MCF 10A (cell line): Measurements from ENCODE around the gene FOXP2. TPM values are rescaled to one million over a fixed set of nuclear protein-coding genes. Genes with fewer than 3 reads are reported as not detected.

Experiments
- BruUV-seq: library from RNA; stranded (reverse); fragments of 400-500 nt; replicated peaks from 2 replicates; lab custom pipeline; 2021; lab: Mats Ljungman, UMichigan
- CTCF ChIA-PET: fragments of 300-600 bp; sonication (Branson Sonifier 250); formaldehyde crosslinking; extraction: SDS; loops from one replicate; lab custom pipeline; 2021; ENCODE audit warnings: antibody characterized with exemption, inconsistent platforms; lab: Yijun Ruan, JAX
- POLR2A ChIA-PET: fragments of 300-600, 350-650 bp; sonication (Branson Sonifier 250); formaldehyde crosslinking; extraction: SDS; loops from one replicate; lab custom pipeline; 2020; ENCODE audit warnings: antibody characterized with exemption, inconsistent platforms; lab: Yijun Ruan, JAX
- DNase-seq: peaks from one replicate; pipeline ENCODE4 v3.0.0-alpha.2; 2018; ENCODE audit not compliant: unreplicated experiment
- H3K27ac Mint-ChIP-seq: one replicate; pipeline ENCODE4 v1.8.0; 2022; ENCODE audit warnings: mild to moderate bottlenecking, low read depth, mixed read lengths; ENCODE audit not compliant: unreplicated experiment
- H3K27me3 Mint-ChIP-seq: one replicate; pipeline ENCODE4 v1.8.0; 2022; ENCODE audit warnings: mixed read lengths; ENCODE audit not compliant: insufficient read depth, unreplicated experiment
- H3K36me3 Mint-ChIP-seq: one replicate; pipeline ENCODE4 v1.8.0; 2022; ENCODE audit warnings: mild to moderate bottlenecking, moderate library complexity, mixed read lengths; ENCODE audit not compliant: insufficient read depth, unreplicated experiment
- H3K4me1 Mint-ChIP-seq: one replicate; pipeline ENCODE4 v1.8.0; 2022; ENCODE audit warnings: mixed read lengths; ENCODE audit not compliant: insufficient read depth, unreplicated experiment
- H3K4me3 Mint-ChIP-seq: one replicate; pipeline ENCODE4 v1.8.0; 2022; ENCODE audit warnings: mild to moderate bottlenecking, moderate library complexity, mixed read lengths; ENCODE audit not compliant: unreplicated experiment
- H3K9me3 Mint-ChIP-seq: one replicate; pipeline ENCODE4 v1.8.0; 2022; ENCODE audit warnings: mixed read lengths; ENCODE audit not compliant: unreplicated experiment
- intact Hi-C: fragments of 100-400 bp; cut with micrococcal nuclease; formaldehyde crosslinking; loops from 2 replicates; pipeline ENCODE4 v1.14.1; 2022
- total RNA-seq: library from RNA; stranded (reverse); gene quantifications from 2 replicates; pipeline ENCODE4 v1.2.3, GENCODE V29; 2022
- TF ChIP-seq, protein P1 (sequence below): fragments of 200-600 bp; IDR thresholded peaks from one replicate; pipeline ENCODE4 v1.8.0; 2022; ENCODE audit warnings: antibody characterized with exemption, mild to moderate bottlenecking; ENCODE audit not compliant: unreplicated experiment

Gene FOXP2
- total RNA-seq, 1 experiment from 2014 or later = not detected

DNA sequence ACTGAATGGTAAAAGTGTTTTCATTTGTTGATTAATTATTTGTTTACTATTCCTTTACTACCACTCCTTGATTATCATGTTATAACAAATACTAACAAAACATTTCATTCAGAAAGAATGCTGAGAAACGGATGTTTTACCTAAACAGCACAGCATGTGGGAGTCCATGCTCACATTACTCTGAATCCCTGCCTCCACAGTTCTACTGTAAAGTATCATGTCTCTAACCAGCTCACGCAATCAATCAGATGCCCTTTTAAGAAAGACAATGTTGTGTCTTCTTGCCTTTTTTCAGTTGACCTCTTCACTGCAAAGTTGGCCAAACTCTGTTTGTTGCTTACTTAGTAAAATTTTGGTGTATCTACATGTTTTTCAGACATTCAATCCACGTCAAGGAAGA, 274.8 kb downstream of the FOXP2 start:
- POLR2A ChIA-PET = no interaction called here
- BruUV-seq = no TSS peak
- Mint-ChIP-seq H3K9me3 (no peaks in the 10 kb centered on the region), H3K27ac (no peak overlapping the region), H3K4me1 (no peaks in the 10 kb centered on the region), H3K36me3 (no peaks in the 10 kb centered on the region), H3K27me3 (peaks cover 11% of the 10 kb centered on the region), H3K4me3 (no peak overlapping the region)
- TF ChIP-seq, protein P1, sequence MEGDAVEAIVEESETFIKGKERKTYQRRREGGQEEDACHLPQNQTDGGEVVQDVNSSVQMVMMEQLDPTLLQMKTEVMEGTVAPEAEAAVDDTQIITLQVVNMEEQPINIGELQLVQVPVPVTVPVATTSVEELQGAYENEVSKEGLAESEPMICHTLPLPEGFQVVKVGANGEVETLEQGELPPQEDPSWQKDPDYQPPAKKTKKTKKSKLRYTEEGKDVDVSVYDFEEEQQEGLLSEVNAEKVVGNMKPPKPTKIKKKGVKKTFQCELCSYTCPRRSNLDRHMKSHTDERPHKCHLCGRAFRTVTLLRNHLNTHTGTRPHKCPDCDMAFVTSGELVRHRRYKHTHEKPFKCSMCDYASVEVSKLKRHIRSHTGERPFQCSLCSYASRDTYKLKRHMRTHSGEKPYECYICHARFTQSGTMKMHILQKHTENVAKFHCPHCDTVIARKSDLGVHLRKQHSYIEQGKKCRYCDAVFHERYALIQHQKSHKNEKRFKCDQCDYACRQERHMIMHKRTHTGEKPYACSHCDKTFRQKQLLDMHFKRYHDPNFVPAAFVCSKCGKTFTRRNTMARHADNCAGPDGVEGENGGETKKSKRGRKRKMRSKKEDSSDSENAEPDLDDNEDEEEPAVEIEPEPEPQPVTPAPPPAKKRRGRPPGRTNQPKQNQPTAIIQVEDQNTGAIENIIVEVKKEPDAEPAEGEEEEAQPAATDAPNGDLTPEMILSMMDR = no peak
- DNase-seq = no peak
- intact Hi-C loops = no loop called here
- CTCF ChIA-PET = no interaction called here

DNA sequence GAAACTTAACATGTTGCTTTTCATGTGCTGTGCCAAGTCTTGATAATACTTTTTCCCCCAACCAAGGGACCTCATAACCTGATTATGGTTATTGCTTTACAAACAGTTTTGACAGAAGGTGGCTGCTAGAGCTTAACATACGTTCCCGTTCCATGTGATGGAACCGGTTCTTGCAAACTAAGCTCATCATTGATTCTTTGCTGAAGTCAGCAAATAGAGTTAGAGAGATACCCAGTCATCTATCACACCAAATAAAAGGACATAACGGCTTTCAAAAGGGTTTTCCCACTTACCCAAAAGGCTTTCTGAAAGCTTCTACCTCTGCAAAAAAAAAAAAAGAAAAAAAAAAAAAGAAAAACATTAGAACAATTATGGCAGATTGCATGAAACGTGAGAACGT, 277.0 kb downstream of the FOXP2 start:
- intact Hi-C loops = no loop called here
- Mint-ChIP-seq H3K27ac (no peak overlapping the region), H3K27me3 (peaks cover 29% of the 10 kb centered on the region), H3K4me1 (no peaks in the 10 kb centered on the region), H3K36me3 (no peaks in the 10 kb centered on the region), H3K4me3 (no peak overlapping the region), H3K9me3 (no peaks in the 10 kb centered on the region)
- BruUV-seq = no TSS peak
- CTCF ChIA-PET = no interaction called here
- TF ChIP-seq, protein P1 = no peak
- POLR2A ChIA-PET = no interaction called here
- DNase-seq = no peak

DNA sequence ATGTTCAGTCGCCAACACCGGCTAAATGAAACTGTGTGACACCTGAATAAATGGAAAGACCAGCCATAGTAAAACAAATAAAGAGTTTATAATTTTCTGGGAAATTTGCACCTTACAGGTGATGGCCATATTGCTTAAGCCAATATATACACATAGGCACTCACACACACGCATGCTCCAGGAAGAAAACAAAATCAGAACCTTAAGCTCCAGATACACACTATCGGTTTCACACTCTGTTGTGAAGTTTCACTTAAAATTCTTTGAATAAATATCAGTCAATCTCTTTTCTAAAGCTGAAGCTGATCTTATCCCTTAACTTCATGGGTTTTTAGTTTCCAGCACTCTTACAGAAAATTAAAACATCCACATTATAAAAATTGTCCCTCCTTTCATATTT, 280.6 kb downstream of the FOXP2 start:
- POLR2A ChIA-PET = no interaction called here

DNA sequence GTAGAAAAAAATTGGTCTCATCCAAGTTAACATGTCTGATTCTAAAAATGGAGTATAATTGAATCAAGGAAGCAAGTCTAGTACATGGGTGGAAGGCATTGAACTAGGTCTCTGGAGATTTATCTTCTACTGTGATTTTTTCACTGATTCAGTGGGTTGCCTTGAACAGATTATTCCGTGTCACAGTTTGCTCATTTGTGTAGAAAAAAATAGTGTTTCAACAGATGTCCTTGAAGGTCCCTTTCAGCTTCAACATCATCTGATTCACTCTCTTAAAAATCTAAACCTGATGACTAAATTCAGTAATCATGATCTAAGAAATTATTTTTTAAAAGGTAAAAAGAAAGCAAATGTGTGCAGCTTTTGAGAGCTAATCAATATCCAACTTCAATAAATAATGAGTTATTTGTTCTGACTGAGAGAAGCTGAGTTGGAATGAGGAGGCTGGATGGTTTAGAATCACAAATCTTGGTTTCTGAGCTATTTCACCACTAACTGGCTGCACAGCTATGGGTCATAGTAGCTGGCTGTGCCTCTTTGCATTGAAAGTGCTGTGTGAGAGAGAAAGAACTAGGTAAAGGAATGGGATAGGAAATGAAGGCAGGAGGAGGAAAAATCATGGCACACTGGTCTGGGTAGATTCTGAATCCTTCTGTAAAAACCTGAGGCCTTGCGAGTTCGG, 285.8 kb downstream of the FOXP2 start:
- CTCF ChIA-PET = no interaction called here
- TF ChIP-seq, protein P1 = no peak
- H3K9me3 Mint-ChIP-seq = no peaks in the 10 kb centered on the region
- no peak overlapping the region for H3K4me3 Mint-ChIP-seq
- no TSS peak for BruUV-seq
- H3K4me1 Mint-ChIP-seq = peaks cover 6% of the 10 kb centered on the region
- POLR2A ChIA-PET = no interaction called here
- H3K36me3 Mint-ChIP-seq = no peaks in the 10 kb centered on the region
- intact Hi-C loops = no loop called here
- DNase-seq = no peak
- peaks cover 23% of the 10 kb centered on the region for H3K27me3 Mint-ChIP-seq
- no peak overlapping the region for H3K27ac Mint-ChIP-seq

More for the DNA sequence above, 280.6 kb downstream of the FOXP2 start:
- Mint-ChIP-seq H3K4me3 (no peak overlapping the region), H3K36me3 (no peaks in the 10 kb centered on the region), H3K4me1 (no peaks in the 10 kb centered on the region), H3K27me3 (peaks cover 40% of the 10 kb centered on the region), H3K27ac (no peak overlapping the region), H3K9me3 (no peaks in the 10 kb centered on the region)
- no peak for DNase-seq
- CTCF ChIA-PET = interaction anchor here (0.7 kb wide), 1 partner anchor 365 kb away, joined by 3 read pairs; no protein-coding TSS in a partner anchor
- no TSS peak for BruUV-seq
- TF ChIP-seq, protein P1 = no peak
- intact Hi-C loops = no loop called here
